H1 (cell line): ENCODE data around the gene LRRTM2. TPM values are rescaled to one million over a fixed set of nuclear protein-coding genes. Genes with fewer than 3 reads are reported as not detected.
A peak's percentile ranks its signal among the peaks of the same experiment; 100 is the strongest.

Source experiments
- CTCF ChIA-PET: fragments of 300-600 bp; sonication (Branson Sonifier 250); formaldehyde crosslinking; loops from one replicate; lab custom pipeline; 2021; ENCODE audit not compliant: partially characterized antibody; lab: Charles Lee
- POLR2A ChIA-PET: fragments of 300-600 bp; sonication (Branson Sonifier 250); formaldehyde crosslinking; loops from one replicate; lab custom pipeline; 2021; ENCODE audit warnings: inconsistent platforms; ENCODE audit not compliant: partially characterized antibody; lab: Charles Lee
- DNase-seq, 2 experiments: peaks; one replicate each; pipeline versions ENCODE4 v3.0.0 to v3.0.0-alpha.2; 2010 to 2022; ENCODE audit warnings: low spot score in 2 of 2, low read depth in 1 of 2, mixed read lengths in 1 of 2
- FAIRE-seq: peaks from 2 replicates; lab custom pipeline; 2011; peaks lifted over from hg19 to GRCh38; lab: Jason Lieb, UNC
- H2AFZ ChIP-seq: 2 replicates; pipeline ENCODE4 v1.8.1; 2012; ENCODE audit warnings: low read length, inconsistent platforms
- H2AK5ac ChIP-seq: 2 replicates; pipeline ENCODE4 v1.6.1; 2013; ENCODE audit warnings: low read depth, low read length
- H2BK120ac ChIP-seq: replicated peaks from 2 replicates; pipeline ENCODE3; 2013; ENCODE audit warnings: low read depth, low read length, inconsistent platforms
- H2BK12ac ChIP-seq: 2 replicates; pipeline ENCODE4 v1.6.1; 2013; ENCODE audit warnings: low read depth, low read length
- H2BK15ac ChIP-seq: 2 replicates; pipeline ENCODE4 v1.6.1; 2013; ENCODE audit warnings: low read length
- H2BK20ac ChIP-seq: 2 replicates; pipeline ENCODE4 v1.6.1; 2013; ENCODE audit warnings: low read length
- H2BK5ac ChIP-seq: 2 replicates; pipeline ENCODE4 v1.6.1; 2013; ENCODE audit warnings: low read depth, low read length
- H3K14ac ChIP-seq: 2 replicates; pipeline ENCODE4 v1.6.1; 2013; ENCODE audit warnings: inconsistent platforms; ENCODE audit not compliant: insufficient read length
- H3K18ac ChIP-seq: 2 replicates; pipeline ENCODE4 v1.6.1; 2013; ENCODE audit warnings: low read length; ENCODE audit errors: extremely low read depth
- H3K23ac ChIP-seq: 2 replicates; pipeline ENCODE4 v1.6.1; 2013; ENCODE audit warnings: inconsistent platforms; ENCODE audit not compliant: insufficient read length
- H3K23me2 ChIP-seq: 2 replicates; pipeline ENCODE4 v1.6.1; 2013; ENCODE audit warnings: low read depth, low read length
- H3K27ac ChIP-seq: 2 replicates; pipeline ENCODE4 v1.6.1; 2011; ENCODE audit warnings: low read depth, low read length, inconsistent platforms
- H3K27me3 ChIP-seq, 4 experiments: replicated peaks in 1 of 4; 1 replicate in 1 of 4; 2 replicates in 3 of 4; pipeline versions ENCODE4 v1.6.1 to v1.8.1; 2011 to 2013; ENCODE audit warnings: low read length in 3 of 4, mild to moderate bottlenecking in 3 of 4, inconsistent platforms in 2 of 4, mixed read lengths in 2 of 4, moderate library complexity in 1 of 4; ENCODE audit not compliant: control insufficient read depth in 3 of 4, insufficient read depth in 3 of 4; ENCODE audit errors: extremely low read depth in 1 of 4
- H3K36me3 ChIP-seq, 4 experiments: 2 replicates each; pipeline versions ENCODE4 v1.6.1 to v1.8.1; 2011 to 2013; ENCODE audit warnings: mild to moderate bottlenecking in 4 of 4, low read length in 3 of 4, moderate library complexity in 2 of 4, control low read depth in 1 of 4, inconsistent platforms in 1 of 4; ENCODE audit not compliant: insufficient read depth in 4 of 4, control insufficient read depth in 2 of 4
- H3K4ac ChIP-seq: replicated peaks from 2 replicates; pipeline ENCODE3; 2013; ENCODE audit warnings: low read length, low read depth, mixed read lengths, inconsistent platforms; ENCODE audit not compliant: insufficient read length
- H3K4me1 ChIP-seq, 4 experiments: replicated peaks in 1 of 4; 1 replicate in 1 of 4; 2 replicates in 3 of 4; pipeline versions ENCODE4 v1.6.1 to v1.8.1; 2011 to 2013; ENCODE audit warnings: low read length in 3 of 4, inconsistent platforms in 2 of 4, mixed read lengths in 1 of 4; ENCODE audit not compliant: insufficient read depth in 4 of 4, control insufficient read depth in 3 of 4
- H3K4me2 ChIP-seq, 2 experiments: 2 replicates each; pipeline versions ENCODE4 v1.6.1 to v1.8.1; 2011 to 2013; ENCODE audit warnings: low read depth in 2 of 2, low read length in 2 of 2, control low read depth in 1 of 2, inconsistent platforms in 1 of 2, mild to moderate bottlenecking in 1 of 2; ENCODE audit not compliant: insufficient read depth in 1 of 2
- H3K4me3 ChIP-seq, 4 experiments: fragments of 200-600, 300-600 bp in 1 of 4; sonication (generic), shearing (Covaris generic), sonication (Bioruptor Twin) in 1 of 4; 2 replicates each; pipeline versions ENCODE4 v1.5.1 to v1.8.1; 2011 to 2016; ENCODE audit warnings: low read length in 4 of 4, low read depth in 3 of 4, control low read depth in 2 of 4, inconsistent platforms in 2 of 4, mild to moderate bottlenecking in 2 of 4, mixed read lengths in 1 of 4, moderate library complexity in 1 of 4; ENCODE audit not compliant: insufficient read depth in 2 of 4; ENCODE audit errors: extremely low read depth in 1 of 4
- H3K56ac ChIP-seq: replicated peaks from 2 replicates; pipeline ENCODE3; 2013; ENCODE audit warnings: low read depth, mild to moderate bottlenecking, mixed read lengths, low read length, inconsistent platforms; ENCODE audit not compliant: insufficient read length
- H3K79me1 ChIP-seq: 2 replicates; pipeline ENCODE4 v1.6.1; 2013; ENCODE audit warnings: low read depth, low read length, control low read depth
- H3K79me2 ChIP-seq, 2 experiments: 2 replicates each; pipeline versions ENCODE4 v1.6.1 to v1.8.1; 2012 to 2013; ENCODE audit warnings: low read length in 2 of 2, mild to moderate bottlenecking in 2 of 2, inconsistent platforms in 1 of 2; ENCODE audit not compliant: insufficient read depth in 2 of 2, control insufficient read depth in 1 of 2
- H3K9ac ChIP-seq, 4 experiments: replicated peaks in 1 of 4; 1 replicate in 1 of 4; 2 replicates in 3 of 4; pipeline versions ENCODE4 v1.6.1 to v1.8.1; 2011 to 2013; ENCODE audit warnings: low read depth in 3 of 4, low read length in 3 of 4, control low read depth in 2 of 4, mild to moderate bottlenecking in 2 of 4, moderate library complexity in 2 of 4, inconsistent platforms in 1 of 4; ENCODE audit errors: extremely low read depth in 1 of 4
- H3K9me3 ChIP-seq, 2 experiments: 2 replicates each; pipeline versions ENCODE4 v1.6.1 to v1.8.1; 2012 to 2013; ENCODE audit warnings: mild to moderate bottlenecking in 2 of 2, moderate library complexity in 2 of 2, control low read depth in 1 of 2, inconsistent platforms in 1 of 2, low read depth in 1 of 2, low read length in 1 of 2, mixed read lengths in 1 of 2; ENCODE audit not compliant: insufficient read depth in 2 of 2
- H4K20me1 ChIP-seq, 2 experiments: replicated peaks in 1 of 2; 2 replicates each; pipeline versions ENCODE3 to v1.8.1; 2011 to 2013; ENCODE audit warnings: inconsistent platforms in 2 of 2, low read length in 2 of 2, mild to moderate bottlenecking in 1 of 2; ENCODE audit not compliant: insufficient read depth in 2 of 2, control insufficient read depth in 1 of 2
- H4K5ac ChIP-seq: 2 replicates; pipeline ENCODE4 v1.6.1; 2013; ENCODE audit warnings: low read length, low read depth, mixed read lengths, inconsistent platforms; ENCODE audit not compliant: insufficient read length
- H4K8ac ChIP-seq: 2 replicates; pipeline ENCODE4 v1.8.0; 2013; ENCODE audit warnings: mild to moderate bottlenecking, moderate library complexity, low read length, inconsistent platforms; ENCODE audit not compliant: insufficient read depth; ENCODE audit errors: extremely low read depth
- H4K91ac ChIP-seq: replicated peaks from 2 replicates; pipeline ENCODE3; 2013; ENCODE audit warnings: low read length, mixed read lengths, inconsistent platforms; ENCODE audit not compliant: insufficient read length
- JUN ChIP-seq: IDR thresholded peaks from 2 replicates; pipeline ENCODE4 v1.6.1; 2011; ENCODE audit warnings: low read depth, mild to moderate bottlenecking, improper control_type of control experiment, low read length
- NANOG ChIP-seq: IDR thresholded peaks from 2 replicates; pipeline ENCODE4 v1.6.1; 2011; ENCODE audit warnings: low read length, low read depth, mild to moderate bottlenecking, inconsistent platforms; ENCODE audit not compliant: insufficient read depth, poor library complexity, severe bottlenecking
- WGBS, 2 experiments: shearing (Covaris generic) in 1 of 2; methylation state at CpG; one replicate each; pipeline versions ENCODE4 v1.1.6 to v1.1.7; 2013 to 2015; ENCODE audit warnings: low lambda C conversion rate in 2 of 2, mixed read lengths in 2 of 2, inconsistent platforms in 1 of 2, low coverage in 1 of 2, missing lambda C conversion rate in 1 of 2; ENCODE audit not compliant: insufficient replicate concordance in 2 of 2, insufficient coverage in 1 of 2, insufficient read length in 1 of 2; ENCODE audit errors: extremely low coverage in 1 of 2, missing lambda C conversion rate in 1 of 2; 5-methylcytosine and 5-hydroxymethylcytosine counted together
- polyA plus RNA-seq, 7 experiments: library from polyadenylated mRNA; depleted of rRNA in 3 of 7; stranded (reverse) in 5 of 7; unstranded in 2 of 7; fragments of >200 nt in 5 of 7; fragments of 200-250 nt in 2 of 7; gene quantifications; 1 replicate in 5 of 7; 2 replicates in 1 of 7; 4 replicates in 1 of 7; pipeline versions ENCODE4 v1.2.1 to v1.2.3, GENCODE V29; 2011 to 2013; ENCODE audit warnings: missing spikeins in 2 of 7, mixed read lengths in 2 of 7
- total RNA-seq: library from RNA; stranded (reverse); fragmentation: NEBNext Ultra II Directional; extraction: Animal tissue kit (Norgen Biotek cat#: 25700); gene quantifications from 2 replicates; pipeline ENCODE4 v1.2.1, GENCODE V29; 2021

Gene LRRTM2
- total and polyA plus RNA-seq, 2 of the 8 experiments (the other 6 are each of a cell fraction or from before 2014, with no cell fraction given), result not detected

- 0 out of 8 replicates have a peak, but pooled peaks cover 0 to 2% (median 0%) of the 10 kb centered on the region in 4 experiments for H3K36me3 ChIP-seq
- H3K23ac ChIP-seq, result no peak overlapping the region
- H2AFZ ChIP-seq, result no peak overlapping the region
- no peak overlapping the region for H2BK5ac ChIP-seq
- no peak overlapping the region for H4K5ac ChIP-seq
- no peaks in the 10 kb centered on the region for H3K9me3 ChIP-seq
- H2AK5ac ChIP-seq, result no peak overlapping the region
- no peak for TF ChIP-seq NANOG
- TF ChIP-seq JUN, result no peak
- TF ChIP-seq, all 59 proteins: peak for 0
- Histone ChIP-seq H3K27ac (no peak overlapping the region), H4K8ac (no peak overlapping the region), H3K14ac (no peak overlapping the region), H3K4me1 (peaks cover 3 to 18% (median 15%) of the 10 kb centered on the region in 4 experiments; a peak in 5 of 7 replicates), H3K23me2 (no peaks in the 10 kb centered on the region), H3K27me3 (no peaks in the 10 kb centered on the region), H3K9ac (no peak overlapping the region), H2BK20ac (no peak overlapping the region), H3K79me1 (no peaks in the 10 kb centered on the region; the same call in 1 of the 2 replicates), H3K4me3 (no peak overlapping the region), H4K20me1 (no peaks in the 10 kb centered on the region), H3K4ac (no peak overlapping the region), H2BK120ac (no peak overlapping the region), H3K4me2 (no peak overlapping the region), H4K91ac (no peak overlapping the region), H3K56ac (no peak overlapping the region), H2BK15ac (no peak overlapping the region), H2BK12ac (no peak overlapping the region), H3K18ac (0 out of 2 replicates have a peak overlapping the region, but pooled peaks have one; percentile 19), H3K79me2 (peaks cover 0 to 96% of the 10 kb centered on the region in 2 experiments)
- POLR2A ChIA-PET, result no interaction called here
- CTCF ChIA-PET, result no interaction called here
- WGBS, 2 experiments, result 93% methylated on average over 4 of the region's 4 CpGs; no CpG with 5 or more reads in 1 of the 2 experiments
- FAIRE-seq (no peak), DNase-seq (no peak)
Measured at GRCh38 chr5:138876811-138877210, 1.7 kb upstream of the LRRTM2 start.
